Ovary (tissue), 9 donors: Measurements from ENCODE around the gene KAT2B. TPM values are rescaled to one million over a fixed set of nuclear protein-coding genes. Genes with fewer than 3 reads are reported as not detected.

Experiments
- DNase-seq, 5 donors: peaks; one replicate each; pipeline ENCODE4 v3.0.0-alpha.2; 2019 to 2020
- H3K27ac ChIP-seq, 2 donors: fragments of 200-600 bp; one replicate each; pipeline versions ENCODE4 v1.5.1 to v1.8.0; 2019 to 2022
- H3K27me3 ChIP-seq: fragments of 200-600 bp; one replicate; pipeline ENCODE4 v1.8.0; 2022
- H3K36me3 ChIP-seq: fragments of 200-600 bp; sonication (generic); one replicate; pipeline ENCODE4 v1.5.1; 2019
- H3K4me1 ChIP-seq: one replicate; pipeline ENCODE4 v1.8.1; 2013; ENCODE audit warnings: mild to moderate bottlenecking, moderate library complexity; ENCODE audit not compliant: insufficient read depth
- H3K4me3 ChIP-seq: fragments of 200-600 bp; sonication (generic); one replicate; pipeline ENCODE4 v1.5.1; 2017
- H3K9me3 ChIP-seq, 2 donors: fragments of 200-600 bp in 1 of 2; sonication (generic) in 1 of 2; one replicate each; pipeline versions ENCODE4 v1.5.1 to v1.8.1; 2013 to 2019; ENCODE audit warnings: mild to moderate bottlenecking in 1 of 2, moderate library complexity in 1 of 2
- EP300 ChIP-seq: sonication (generic); formaldehyde crosslinking; IDR thresholded peaks from one replicate; pipeline ENCODE4 v1.6.1; 2017; ENCODE audit warnings: antibody characterized with exemption
- POLR2A ChIP-seq: fragments of 450-650 bp; IDR thresholded peaks from one replicate; pipeline ENCODE4 v1.6.1; 2017; ENCODE audit warnings: antibody characterized with exemption, mild to moderate bottlenecking, moderate library complexity
- WGBS, 3 donors: extraction: QIAGEN DNeasy Blood & Tissue Kit in 1 of 3; methylation state at CpG; one replicate each; pipeline versions ENCODE4 v1.1.5 to v1.1.7; 2013 to 2017; 5-methylcytosine and 5-hydroxymethylcytosine counted together
- intact Hi-C, 4 donors: fragments of 100-400 bp; cut with DNase I; formaldehyde crosslinking; loops; one replicate each; pipeline versions ENCODE4 v1.11.0 to v1.15.1; 2022 to 2023
- polyA plus RNA-seq, 2 donors: library from polyadenylated mRNA; stranded (reverse); fragments of 200-250 nt in 1 of 2; fragments of 350-450 nt in 1 of 2; fragmentation: Illumina TruSeq in 1 of 2; extraction: RNeasy Lipid Tissue Mini Kit (QIAGEN cat#74804) in 1 of 2; gene quantifications; one replicate each; pipeline ENCODE4 v1.2.3, GENCODE V29; 2013 to 2014
- total RNA-seq, 7 donors: library from RNA; depleted of rRNA in 2 of 7; stranded (reverse); fragments of >200 nt in 2 of 7; fragmentation: NEBNext Ultra II Directional in 3 of 7; extraction: Animal tissue kit (Norgen Biotek cat#: 25700) in 3 of 7; gene quantifications; one replicate each; pipeline versions ENCODE4 v1.1.0 to v1.2.4, GENCODE V29; 2016 to 2023
- TF ChIP-seq, protein P1 (sequence below), 3 donors: fragments of 450-650 bp in 2 of 3; fragments of 200-600 bp in 1 of 3; IDR thresholded peaks; one replicate each; pipeline versions ENCODE4 v1.5.1 to v1.8.0; 2016 to 2022; ENCODE audit warnings: antibody characterized with exemption in 3 of 3, mild to moderate bottlenecking in 1 of 3
- donor health status: DM: no; HTN: no; CAD: no; lungs with moderate emphysema.
- donor health status: DM: no; HTN: no; CAD: no.
- donor health status: Bipolar disorder and iron deficiency.
- donor health status: DM: yes; HTN: yes; CAD: no.
- donor health status: DM: no; HTN: no; CAD: no.
- donor health status: DM: yes; HTN: yes; CAD: no.

KAT2B gene
- total and polyA plus RNA-seq, 9 donors, result 15.1 to 49.3 (median 33.0) TPM

DNA sequence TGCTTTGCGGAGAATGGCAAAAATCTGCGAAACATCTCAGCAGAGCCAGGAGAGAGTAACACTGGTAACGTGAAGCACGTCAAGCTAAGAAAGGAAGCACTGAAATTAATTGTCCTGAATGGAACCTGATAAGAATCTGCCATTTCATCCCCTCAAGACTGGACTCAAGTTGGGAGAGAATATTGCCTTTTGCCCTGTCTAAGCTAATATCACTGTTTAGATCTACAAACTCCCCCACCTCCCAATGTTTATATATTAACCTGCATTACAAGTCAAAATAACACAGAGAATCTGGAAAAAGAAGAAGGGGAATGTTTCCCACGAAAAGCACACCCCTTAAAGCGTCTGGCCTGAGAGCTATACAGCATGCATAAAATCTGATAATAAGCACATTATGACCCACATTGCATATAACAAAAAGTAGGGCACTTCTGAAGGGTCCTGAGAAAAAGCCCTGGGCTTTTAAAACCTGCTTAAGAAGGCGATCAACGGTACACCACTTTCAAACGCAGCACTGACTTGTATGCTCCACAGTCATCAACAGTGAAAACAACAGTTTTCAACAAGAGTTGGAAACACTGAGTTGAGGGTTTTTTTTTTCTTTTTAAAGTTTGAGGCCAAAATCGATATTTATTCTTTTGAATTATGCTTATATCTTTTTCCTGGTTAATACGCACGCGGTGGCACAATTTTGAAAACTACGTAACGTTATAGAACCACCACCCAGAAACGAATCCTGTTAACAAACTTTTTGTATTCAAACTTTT lies 1.4 kb upstream of the KAT2B start:
- intact Hi-C loops, result loop anchor here in 2 of 4 donors (2.0 to 10.0 kb wide), 2 partner anchors 94 to 148 kb away; partner anchors contain the start of genes RAB5A (in 1 of the 2) and SGO1 (in 1 of the 2)
- whole genome bisulfite sequencing, 3 donors, result 4 to 8% (median 8%) methylated on average over 16 of the region's 16 CpGs

DNA sequence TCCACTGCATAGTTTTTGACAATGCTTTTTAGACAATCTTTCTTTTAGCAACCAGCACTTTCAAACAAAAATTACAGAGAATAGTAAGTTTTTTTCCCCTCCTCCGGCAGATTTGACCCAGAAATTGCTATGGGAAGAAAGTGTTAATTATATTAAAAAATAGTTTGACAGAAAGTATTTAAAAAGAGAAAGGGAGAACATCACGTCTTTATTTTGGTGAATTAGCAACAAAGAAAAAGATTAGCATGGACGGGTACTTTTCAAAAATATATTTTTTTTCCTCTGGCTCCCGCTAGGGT lies 831 bp upstream of the KAT2B start:
- Histone ChIP-seq H3K9me3 (no peaks in the 10 kb centered on the region), H3K27me3 (no peaks in the 10 kb centered on the region), H3K4me3 (peak overlapping the region; percentile 70), H3K36me3 (no peaks in the 10 kb centered on the region), H3K4me1 (peaks cover 6% of the 10 kb centered on the region), H3K27ac (peak overlapping the region; percentile 97 to 99)
- intact Hi-C loops, result loop anchor here in 2 of 4 donors (2.0 to 10.0 kb wide), 2 partner anchors 95 to 147 kb away; partner anchors contain the start of genes RAB5A (in 1 of the 2) and SGO1 (in 1 of the 2)
- TF ChIP-seq POLR2A (no peak), EP300 (no peak)
- TF ChIP-seq, protein P1, sequence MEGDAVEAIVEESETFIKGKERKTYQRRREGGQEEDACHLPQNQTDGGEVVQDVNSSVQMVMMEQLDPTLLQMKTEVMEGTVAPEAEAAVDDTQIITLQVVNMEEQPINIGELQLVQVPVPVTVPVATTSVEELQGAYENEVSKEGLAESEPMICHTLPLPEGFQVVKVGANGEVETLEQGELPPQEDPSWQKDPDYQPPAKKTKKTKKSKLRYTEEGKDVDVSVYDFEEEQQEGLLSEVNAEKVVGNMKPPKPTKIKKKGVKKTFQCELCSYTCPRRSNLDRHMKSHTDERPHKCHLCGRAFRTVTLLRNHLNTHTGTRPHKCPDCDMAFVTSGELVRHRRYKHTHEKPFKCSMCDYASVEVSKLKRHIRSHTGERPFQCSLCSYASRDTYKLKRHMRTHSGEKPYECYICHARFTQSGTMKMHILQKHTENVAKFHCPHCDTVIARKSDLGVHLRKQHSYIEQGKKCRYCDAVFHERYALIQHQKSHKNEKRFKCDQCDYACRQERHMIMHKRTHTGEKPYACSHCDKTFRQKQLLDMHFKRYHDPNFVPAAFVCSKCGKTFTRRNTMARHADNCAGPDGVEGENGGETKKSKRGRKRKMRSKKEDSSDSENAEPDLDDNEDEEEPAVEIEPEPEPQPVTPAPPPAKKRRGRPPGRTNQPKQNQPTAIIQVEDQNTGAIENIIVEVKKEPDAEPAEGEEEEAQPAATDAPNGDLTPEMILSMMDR (IDR thresholded peaks at IDR 0.05), result no peak
- WGBS, 3 donors, result 0% methylated on average over 4 of the region's 4 CpGs
- no peak for DNase-seq

More for the DNA sequence above, 1.4 kb upstream of the KAT2B start:
- Histone ChIP-seq H3K36me3 (no peaks in the 10 kb centered on the region), H3K4me1 (peaks cover 4% of the 10 kb centered on the region), H3K27ac (peak overlapping the region; percentile 97 to 99), H3K4me3 (peak overlapping the region; percentile 70), H3K9me3 (no peaks in the 10 kb centered on the region), H3K27me3 (no peaks in the 10 kb centered on the region)
- TF ChIP-seq, protein P1 (IDR thresholded peaks at IDR 0.05), result no peak
- TF ChIP-seq POLR2A, result no peak
- no peak for TF ChIP-seq EP300
- no peak for DNase-seq

DNA sequence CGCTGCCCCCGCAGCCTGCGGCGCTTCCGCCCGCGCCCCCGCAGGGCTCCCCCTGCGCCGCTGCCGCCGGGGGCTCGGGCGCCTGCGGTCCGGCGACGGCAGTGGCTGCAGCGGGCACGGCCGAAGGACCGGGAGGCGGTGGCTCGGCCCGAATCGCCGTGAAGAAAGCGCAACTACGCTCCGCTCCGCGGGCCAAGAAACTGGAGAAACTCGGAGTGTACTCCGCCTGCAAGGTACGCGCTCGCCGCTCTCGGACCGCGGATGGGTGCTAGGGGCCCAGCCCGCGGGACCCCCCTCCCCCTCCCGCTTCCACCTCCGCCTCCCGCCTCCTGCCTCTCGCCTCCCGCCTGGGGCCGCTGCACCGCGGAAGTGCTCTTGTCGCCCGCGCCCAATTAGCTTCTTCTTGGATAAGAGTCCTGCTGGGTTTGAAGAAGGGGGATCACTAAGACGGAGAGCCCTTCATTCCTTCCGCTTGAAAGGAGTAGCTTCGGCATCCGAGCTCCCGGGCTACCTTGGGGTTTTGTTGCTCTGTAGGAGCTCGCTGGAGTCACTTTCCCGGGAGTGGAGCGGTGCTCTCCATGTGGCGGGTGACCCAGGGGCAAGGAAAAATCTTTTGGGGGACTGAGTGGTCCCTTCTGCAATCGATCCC lies 426 bp downstream of the KAT2B start:
- Histone ChIP-seq H3K4me3 (peak overlapping the region; percentile 70), H3K27me3 (no peaks in the 10 kb centered on the region), H3K9me3 (no peaks in the 10 kb centered on the region), H3K27ac (peak overlapping the region; percentile 97 to 99), H3K4me1 (peaks cover 6% of the 10 kb centered on the region), H3K36me3 (no peaks in the 10 kb centered on the region)
- intact Hi-C loops, result loop anchor here in 2 of 4 donors (1.0 to 10.0 kb wide), 3 partner anchors 93 to 144 kb away; partner anchors contain the start of genes RAB5A (in 2 of the 2) and SGO1 (in 1 of the 2)
- peak; percentile 82 to 87 (median 85) for DNase-seq
- TF ChIP-seq POLR2A, result peak; percentile 7
- TF ChIP-seq EP300, result no peak
- TF ChIP-seq, protein P1 (IDR thresholded peaks at IDR 0.05), result peak in 1 of 3 donors; percentile 22
- 0 to 1% (median 1%) methylated on average over 16 to 64 of the region's 64 CpGs for WGBS, 3 donors

DNA sequence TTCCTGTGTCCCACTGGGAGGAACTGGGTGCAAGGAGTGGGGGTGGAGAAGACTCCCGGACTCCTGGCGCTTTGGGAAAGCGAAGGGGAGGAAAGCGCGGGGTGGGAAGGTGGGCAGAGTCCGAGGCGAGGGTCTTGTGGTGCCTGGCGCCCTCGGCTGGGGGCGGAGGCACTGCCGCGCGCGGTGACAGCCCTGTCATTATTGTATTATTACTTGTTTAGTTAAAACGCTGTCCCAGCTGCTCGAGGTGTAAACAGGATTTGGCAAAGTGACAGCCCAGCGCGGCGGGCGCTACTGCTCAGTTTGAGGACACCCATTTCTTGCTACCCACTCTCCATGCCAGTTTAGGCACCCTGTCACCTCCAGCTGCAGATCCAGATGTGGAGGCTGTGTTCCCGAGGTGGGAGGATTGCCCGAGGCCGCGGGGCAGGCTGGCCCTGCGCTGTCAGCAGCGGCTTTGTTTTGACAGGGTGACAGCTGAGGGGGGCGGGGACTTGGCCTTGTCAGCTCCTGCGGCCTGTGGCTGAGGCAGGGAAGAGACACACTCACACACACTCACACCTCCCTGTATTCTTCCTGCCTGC lies 1.0 kb downstream of the KAT2B start:
- TF ChIP-seq EP300, result no peak
- TF ChIP-seq POLR2A, result no peak
- TF ChIP-seq, protein P1 (IDR thresholded peaks at IDR 0.05), result no peak
- Histone ChIP-seq H3K4me3 (peak overlapping the region; percentile 70), H3K9me3 (no peaks in the 10 kb centered on the region), H3K4me1 (peaks cover 6% of the 10 kb centered on the region), H3K36me3 (no peaks in the 10 kb centered on the region), H3K27me3 (no peaks in the 10 kb centered on the region), H3K27ac (peak overlapping the region; percentile 97 to 99)
- peak; percentile 68 to 78 (median 74) for DNase-seq
- intact Hi-C loops, result loop anchor here in 1 of 4 donors (5.0 to 10.0 kb wide), 2 partner anchors 94 to 144 kb away; partner anchors contain the start of genes RAB5A and SGO1
- 1% methylated on average over 26 to 28 of the region's 28 CpGs for WGBS, 3 donors
